ENCODE measurements around the gene ULBP3.

- TF ChIP-seq CTCF (conservative IDR thresholded peaks at IDR 0.05 in 1 of 2, IDR thresholded peaks at IDR 0.05 in 1 of 2; ENCODE audit: low read depth in 1 of 2, low read length in 2 of 2) (no peak), EZH2 (IDR thresholded peaks at IDR 0.05; ENCODE audit: low read length, missing control alignments) (no peak)
These were observed 15.5 kb downstream of the ULBP3 start for GRCh38 chr6:150053450-150053849.
